ENCODE data around the gene GRM8.
A peak's percentile ranks its signal among the peaks of the same experiment; 100 is the strongest.

DNA sequence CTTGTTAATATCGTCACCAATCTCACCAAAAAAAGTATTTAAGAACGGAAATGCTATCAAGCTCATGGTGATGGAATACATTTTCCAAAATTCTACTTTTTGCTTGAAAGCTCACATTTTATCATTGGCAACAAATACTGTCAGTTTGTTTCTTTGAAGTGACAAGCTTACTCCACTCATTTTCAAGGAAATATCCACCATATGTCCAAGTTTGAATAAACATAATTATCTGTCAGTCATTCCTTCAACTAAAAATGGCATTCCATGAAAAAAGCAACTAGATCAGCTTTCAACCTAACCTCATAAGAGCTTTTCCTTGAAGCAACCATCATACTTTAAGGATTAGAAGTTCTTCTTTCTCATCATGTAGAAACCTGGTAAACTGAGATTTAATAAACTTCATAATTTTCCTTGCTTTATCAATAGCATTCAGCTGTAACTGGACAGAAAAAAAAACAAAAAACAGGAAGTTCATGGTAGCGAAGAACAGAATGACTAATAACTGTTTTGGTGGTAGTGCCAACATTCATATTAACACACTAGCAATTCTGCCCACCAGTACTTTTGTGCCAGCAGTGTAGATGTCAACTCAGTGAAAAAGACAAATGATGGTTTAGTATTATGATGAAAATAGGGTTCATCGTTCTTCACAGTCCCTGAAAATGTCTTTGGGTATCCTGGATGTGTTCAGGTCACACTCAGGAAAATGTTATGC is 764.9 kb downstream of the GRM8 start:
- TF ChIP-seq EZH2 (IDR thresholded peaks at IDR 0.05; ENCODE audit: borderline replicate concordance, insufficient read depth, low read length, poor library complexity, severe bottlenecking) (no peak), CTCF (IDR thresholded peaks at IDR 0.05; ENCODE audit: poor library complexity, severe bottlenecking) (no peak), EP300 (conservative IDR thresholded peaks at IDR 0.05; ENCODE audit: poor library complexity, severe bottlenecking) (peak; percentile 60), SMC3 (conservative IDR thresholded peaks at IDR 0.05; ENCODE audit: poor library complexity) (no peak), POLR2AphosphoS5 (IDR thresholded peaks at IDR 0.05) (no peak), RAD21 (conservative IDR thresholded peaks at IDR 0.05) (no peak), TAF1 (IDR thresholded peaks at IDR 0.05; ENCODE audit: low read depth) (no peak), REST (IDR thresholded peaks at IDR 0.05; ENCODE audit: borderline replicate concordance) (no peak), MXI1 (conservative IDR thresholded peaks at IDR 0.05; ENCODE audit: poor library complexity, severe bottlenecking) (no peak)

Data from neural cell (in vitro differentiated cells).